GM18511 (cell line): Measurements from ENCODE around the gene OXER1.

Source experiments
- ATAC-seq: cut with Tn5 transposase; IDR thresholded peaks from one replicate; pipeline ENCODE4 v1.9.1; 2021; ENCODE audit warnings: mild to moderate bottlenecking, moderate library complexity; ENCODE audit not compliant: unreplicated experiment

OXER1 gene, protein sequence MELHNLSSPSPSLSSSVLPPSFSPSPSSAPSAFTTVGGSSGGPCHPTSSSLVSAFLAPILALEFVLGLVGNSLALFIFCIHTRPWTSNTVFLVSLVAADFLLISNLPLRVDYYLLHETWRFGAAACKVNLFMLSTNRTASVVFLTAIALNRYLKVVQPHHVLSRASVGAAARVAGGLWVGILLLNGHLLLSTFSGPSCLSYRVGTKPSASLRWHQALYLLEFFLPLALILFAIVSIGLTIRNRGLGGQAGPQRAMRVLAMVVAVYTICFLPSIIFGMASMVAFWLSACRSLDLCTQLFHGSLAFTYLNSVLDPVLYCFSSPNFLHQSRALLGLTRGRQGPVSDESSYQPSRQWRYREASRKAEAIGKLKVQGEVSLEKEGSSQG

DNA sequence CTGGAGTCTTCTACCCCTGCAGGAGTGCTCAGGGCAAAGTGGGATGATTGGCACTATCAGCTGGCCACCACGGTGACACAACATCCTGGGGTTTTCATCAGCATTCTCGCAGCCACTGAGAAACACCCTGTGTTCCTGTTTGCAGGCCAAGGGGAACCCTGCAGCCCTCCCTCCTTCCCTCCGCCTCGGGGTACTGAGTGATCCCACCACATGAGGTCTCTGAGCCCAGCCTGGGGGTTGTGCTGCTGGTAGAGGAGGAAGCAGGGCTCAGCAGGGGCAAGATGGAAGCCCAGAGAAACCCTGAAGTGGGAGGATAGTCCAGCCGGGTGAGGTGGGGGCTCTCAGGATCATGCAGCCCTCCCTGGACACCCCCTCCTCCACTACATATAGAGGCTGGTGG lies at the start of gene OXER1:
Gene OXER1, minus strand, starts transcription at position 40 of the 400 bp plus-strand sequence. CDS start 73 bp downstream, outside the sequence.
- no peak for ATAC-seq

DNA sequence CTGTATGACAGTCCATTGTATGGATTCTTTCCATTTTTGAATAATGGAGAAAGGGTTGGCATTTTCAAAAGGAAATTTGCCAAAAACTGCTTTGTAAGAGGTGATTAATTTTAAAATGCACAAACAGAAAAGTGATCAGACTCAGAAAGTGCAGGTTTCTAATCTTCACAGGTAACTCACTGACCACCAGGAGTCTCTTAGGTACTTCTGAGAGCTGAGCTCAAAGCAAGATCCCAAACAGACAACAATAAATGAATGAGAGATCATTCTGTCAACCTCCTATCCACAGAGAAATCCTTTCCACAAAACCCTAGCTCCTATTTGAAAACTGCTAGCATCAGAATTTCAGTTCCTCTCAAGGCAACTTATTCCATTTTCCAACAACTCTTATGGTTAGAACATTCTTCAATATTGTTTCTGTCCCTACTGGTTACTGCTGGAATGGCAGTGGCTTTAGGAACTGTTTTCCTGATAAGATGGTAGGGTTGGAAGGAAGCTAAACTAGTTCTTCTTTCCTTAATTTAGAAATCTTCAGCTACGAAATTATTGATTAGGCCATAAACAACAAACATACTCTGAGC lies 49.1 kb upstream of the OXER1 start:
- no peak for ATAC-seq

DNA sequence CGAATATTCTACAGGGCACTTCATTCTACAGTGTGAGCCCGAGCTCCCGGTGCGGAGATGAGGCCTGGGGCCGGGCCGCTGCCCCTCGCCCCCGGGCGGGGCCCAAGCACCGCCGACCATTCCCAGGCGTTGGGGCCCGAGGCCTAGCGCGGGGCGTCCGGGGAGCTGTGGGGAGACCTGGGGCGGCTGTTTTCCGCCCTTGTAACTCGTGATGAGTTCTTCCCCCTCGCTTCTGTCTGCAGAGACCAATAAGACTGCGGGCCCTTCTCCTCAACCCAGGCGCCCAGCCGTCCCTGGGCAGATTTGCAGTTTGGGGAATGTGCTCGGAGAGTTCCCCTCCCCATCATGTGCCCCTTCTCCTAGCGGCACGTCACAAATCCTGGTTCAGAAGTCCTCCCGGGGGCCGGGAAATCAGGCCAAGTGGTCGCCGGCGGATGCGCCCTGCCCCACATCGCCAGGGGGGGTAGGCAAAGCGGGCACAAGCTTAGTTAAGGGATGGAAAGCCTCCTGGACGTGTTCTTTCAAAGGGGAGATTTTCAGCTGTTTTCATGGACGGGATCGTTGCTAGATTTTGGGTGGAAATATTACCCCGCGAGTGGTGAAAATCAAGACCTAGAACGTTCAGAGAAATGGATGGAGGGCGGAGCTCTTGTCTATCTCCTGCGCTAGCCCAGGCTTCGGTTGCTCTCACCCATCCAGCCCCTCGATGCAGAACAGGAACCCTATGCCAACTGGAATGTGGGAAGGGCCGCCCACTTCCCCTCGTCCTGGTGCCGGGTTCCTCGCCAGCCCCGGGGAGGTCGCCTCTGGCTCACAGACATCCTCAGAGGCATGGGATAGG lies 47.3 kb upstream of the OXER1 start:
- peak; percentile 14 for ATAC-seq

DNA sequence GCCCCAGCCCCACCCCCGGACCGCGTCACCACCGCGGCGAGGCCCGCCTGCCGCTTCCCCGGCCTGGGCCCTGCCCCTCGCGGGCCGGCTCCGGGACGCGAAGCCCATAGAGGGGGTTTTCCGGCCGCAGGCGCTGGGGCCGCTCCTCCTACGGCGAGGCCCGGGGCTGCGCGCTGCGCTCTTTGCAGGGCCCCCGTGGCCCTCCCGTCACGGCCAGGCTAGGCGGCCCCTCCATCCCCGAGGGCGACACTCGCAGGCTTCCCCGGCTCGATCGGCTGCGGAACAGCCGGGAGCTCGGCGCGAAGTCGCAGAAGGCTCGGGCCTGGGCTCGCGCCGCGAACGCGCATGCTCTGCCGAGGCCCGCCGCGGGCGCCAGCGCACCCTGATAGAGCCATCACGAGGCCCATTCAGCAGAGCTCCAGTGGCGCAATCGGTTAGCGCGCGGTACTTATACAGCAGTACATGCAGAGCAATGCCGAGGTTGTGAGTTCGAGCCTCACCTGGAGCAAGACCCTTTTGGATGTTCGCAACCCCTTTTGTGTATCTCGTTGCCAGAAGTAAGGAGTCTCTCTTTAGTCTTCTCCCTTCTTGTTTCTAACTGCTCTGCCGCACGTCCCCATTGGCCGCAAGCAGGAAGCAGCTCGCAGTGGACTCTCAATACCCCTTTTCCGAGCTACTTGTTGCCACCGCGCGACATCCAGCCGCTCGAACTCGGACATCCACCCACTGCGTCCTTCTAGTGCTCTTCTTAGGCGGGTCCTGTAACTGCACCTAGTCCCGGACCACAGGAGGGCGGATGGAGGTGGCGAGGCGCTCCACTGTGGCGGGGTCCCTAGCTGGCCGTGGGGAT lies 46.4 kb upstream of the OXER1 start:
- peak; percentile 73 for ATAC-seq

GRCh38 chr2:42809819-42810120 lies 45.8 kb upstream of the OXER1 start:
- ATAC-seq, result peak; percentile 60

GRCh38 chr2:42809131-42809818 lies 45.3 kb upstream of the OXER1 start:
- ATAC-seq, result no peak

GRCh38 chr2:42808301-42808700 lies 44.4 kb upstream of the OXER1 start:
- ATAC-seq, result no peak

DNA sequence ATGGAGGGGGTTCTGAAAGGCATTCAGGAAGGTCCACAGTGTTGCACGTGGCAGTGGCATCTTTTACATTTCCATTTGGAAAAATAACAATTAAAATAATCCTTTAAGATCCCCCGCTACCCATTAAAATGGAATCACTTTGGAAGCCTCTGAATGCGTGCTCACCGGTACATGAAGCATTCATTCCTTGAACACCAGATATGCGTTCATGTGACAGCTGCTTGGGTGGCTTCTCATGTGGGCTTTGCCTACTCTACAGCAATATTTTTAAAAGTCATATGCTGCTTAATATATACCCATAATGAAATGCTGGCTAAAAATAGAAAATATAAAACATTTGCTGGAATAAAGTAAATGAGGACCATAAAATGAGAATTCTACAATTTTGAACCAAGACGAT lies 42.9 kb upstream of the OXER1 start:
- ATAC-seq, result no peak

- ATAC-seq, result no peak
Observed at GRCh38 chr2:42804891-42805290, 41.0 kb upstream of the OXER1 start.

DNA sequence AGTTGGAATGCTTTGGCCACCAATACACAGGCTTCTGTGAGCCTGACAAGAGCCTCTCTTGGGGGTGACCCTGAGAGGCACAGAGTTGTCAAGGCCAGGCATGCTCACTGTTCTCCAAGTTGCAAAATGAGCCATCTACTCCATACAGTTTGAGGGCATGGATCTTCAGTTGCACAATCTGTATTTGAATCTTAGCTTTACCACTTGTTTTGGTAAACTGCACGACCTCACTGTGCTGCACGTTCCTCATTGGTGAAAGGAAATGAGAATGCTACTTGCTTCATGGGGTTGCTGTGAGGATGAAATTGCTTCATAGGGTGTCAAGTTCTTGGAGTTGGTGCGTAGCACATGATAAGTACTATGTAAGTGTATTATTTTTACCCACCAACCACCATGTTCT lies 40.4 kb upstream of the OXER1 start:
- ATAC-seq, result no peak

DNA sequence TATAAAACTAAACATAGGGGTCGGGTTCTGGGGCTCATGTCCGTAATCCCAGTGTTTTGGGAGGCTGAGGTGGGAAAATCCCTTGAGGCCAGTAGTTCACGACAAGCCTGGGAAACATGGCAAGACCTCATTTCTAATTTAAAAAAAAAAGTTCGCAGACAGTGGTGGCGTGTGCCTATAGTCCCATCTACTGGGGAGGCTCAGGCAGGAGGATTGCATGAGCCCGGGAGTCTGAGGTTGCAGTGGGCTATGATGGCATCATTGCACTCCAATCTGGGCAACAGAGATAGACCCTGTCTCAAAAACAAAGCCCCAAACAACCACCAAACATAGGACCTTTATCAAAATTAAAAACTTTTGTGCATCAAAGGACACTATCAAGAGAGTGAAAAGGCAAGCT lies 38.2 kb upstream of the OXER1 start:
- ATAC-seq, result no peak

GRCh38 chr2:42801381-42801780 lies 37.4 kb upstream of the OXER1 start:
- no peak for ATAC-seq

DNA sequence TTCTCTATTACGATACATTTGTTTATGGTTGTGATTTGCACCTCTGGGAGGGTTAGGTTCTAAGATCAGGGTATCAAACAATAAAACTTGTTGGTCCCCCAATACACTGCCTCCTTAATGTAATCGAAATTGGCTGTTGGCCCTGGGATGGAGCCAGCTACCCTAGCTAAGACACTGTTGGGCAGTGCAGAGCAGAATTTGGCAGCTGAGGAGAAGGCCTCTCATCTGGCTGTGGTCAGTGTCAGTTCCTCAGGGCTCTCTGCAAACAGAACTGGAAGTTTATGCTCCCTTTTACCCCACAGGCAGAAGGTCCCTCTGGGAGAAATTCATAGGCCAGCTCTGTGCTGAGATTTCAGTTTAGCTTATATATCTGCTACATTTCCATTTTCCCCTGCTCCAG lies 37.0 kb upstream of the OXER1 start:
- ATAC-seq, result no peak

DNA sequence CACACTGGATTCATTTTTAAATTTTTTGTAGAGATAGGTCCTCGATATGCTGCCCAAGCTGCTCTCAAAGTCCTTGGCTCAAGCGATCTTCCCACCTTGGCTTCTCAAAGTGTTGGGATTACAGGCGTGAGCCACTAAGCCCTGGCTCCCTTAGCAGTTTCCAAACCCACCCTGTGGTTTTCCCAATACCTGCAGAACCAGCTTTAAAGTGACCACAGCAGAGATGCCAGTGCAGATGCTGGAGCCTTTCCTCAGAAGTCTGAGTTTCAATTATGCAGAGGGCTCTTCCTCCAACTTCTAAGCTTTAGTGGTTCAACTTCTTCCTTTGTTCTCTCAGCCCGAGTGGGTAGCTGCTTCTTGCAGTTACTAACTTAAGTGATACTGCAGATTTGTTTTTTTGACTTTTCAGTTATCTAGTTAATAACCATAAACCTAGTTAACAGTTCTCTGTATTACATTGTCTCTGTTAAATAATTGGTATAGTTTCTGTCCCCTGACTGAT lies 36.6 kb upstream of the OXER1 start:
- ATAC-seq, result no peak

GRCh38 chr2:42799881-42800280 lies 35.9 kb upstream of the OXER1 start:
- ATAC-seq, result no peak

DNA sequence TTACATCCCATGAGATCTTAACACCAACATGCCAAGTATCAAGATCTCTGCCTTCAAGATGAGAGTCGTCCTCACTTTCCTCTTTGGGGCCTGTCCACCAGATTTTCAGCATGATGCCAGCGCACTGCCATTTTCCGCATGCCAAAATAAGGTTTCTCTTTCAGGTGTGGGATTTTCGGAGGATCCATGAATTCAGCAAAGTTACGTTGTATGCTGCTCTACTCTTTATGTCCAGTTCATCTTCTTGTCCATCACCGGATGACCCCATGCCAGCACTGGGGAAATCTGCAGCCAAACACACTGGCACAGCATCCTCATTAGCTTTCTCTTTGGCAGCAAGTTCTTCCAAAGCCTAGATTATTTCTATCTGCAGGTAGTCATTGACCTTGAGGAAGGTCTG lies 33.3 kb upstream of the OXER1 start:
- no peak for ATAC-seq

DNA sequence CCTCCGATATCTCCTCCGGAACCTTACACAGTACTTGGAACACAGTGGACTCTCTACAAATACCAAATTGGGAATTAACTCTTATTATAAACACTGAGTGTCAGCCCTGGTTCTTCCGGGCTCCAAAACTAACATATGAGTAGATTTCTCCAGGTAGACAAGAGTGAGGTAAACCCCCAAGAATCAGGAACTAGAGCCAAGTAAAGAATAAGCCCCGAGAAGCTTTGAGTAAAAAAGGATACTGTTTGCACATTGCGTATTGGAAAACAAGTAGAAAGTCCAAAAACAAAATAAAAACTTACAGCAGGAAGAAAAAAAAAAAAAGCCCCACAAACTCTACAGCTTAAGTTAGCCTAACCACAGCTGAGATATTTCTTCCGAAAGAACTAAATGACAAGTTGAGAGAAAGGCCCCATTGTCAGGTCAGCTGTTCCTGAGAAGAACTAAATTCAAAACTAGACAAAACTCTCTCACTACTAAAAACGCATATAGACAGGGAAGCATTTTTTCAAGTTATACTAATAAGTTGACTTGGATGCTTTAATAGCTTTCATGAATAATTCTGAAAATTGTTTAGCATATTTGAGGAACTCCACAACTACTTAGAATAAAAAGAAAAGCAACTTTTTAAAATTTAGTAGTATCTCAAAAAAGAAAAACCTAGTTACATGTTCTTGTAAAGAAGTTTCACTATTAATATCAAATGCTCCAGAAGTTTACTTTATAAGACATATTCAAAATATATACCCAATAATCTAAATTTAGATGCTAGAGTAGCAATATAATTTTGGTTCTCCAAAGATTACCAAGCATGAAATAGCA lies 32.7 kb upstream of the OXER1 start:
- ATAC-seq, result peak; percentile 48

DNA sequence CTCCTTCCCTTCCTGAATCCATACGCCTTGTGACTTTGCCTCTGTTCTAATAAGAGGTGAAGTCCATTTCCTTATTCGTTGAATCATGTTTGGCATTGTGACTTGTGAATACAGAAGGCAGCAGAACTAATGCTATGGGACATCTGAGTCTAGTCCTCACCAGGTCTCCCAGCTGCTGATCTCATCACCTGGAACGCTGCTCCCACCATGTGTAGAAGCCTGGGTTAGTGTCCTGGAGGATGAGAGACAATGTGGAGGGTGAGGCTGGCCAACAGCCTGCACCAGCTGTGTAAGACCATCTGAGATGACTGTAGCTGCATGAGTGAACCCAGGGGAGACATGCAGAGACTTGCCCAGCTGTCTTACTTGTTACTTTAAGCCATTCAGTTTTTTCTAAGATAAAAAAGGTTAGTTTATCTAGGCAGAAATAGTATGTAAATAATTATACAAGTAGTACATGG lies 31.9 kb upstream of the OXER1 start:
- peak; percentile 47 for ATAC-seq

GRCh38 chr2:42795275-42795674 lies 31.3 kb upstream of the OXER1 start:
- no peak for ATAC-seq
